Measurements from ENCODE around the gene GATA5. TPM values are rescaled to one million over a fixed set of nuclear protein-coding genes. Genes with fewer than 3 reads are reported as not detected.

The GATA5 gene
- total and polyA plus RNA-seq, 3 experiments from 2014 or later = not detected

Other genes with a start within 250 kb of the GATA5 start
- gene OSBPL2, start 237.5 kb downstream of the GATA5 start, total RNA-seq = 10 to 100 TPM; 24.5 to 24.7 TPM
- gene OSBPL2, start 237.5 kb downstream of the GATA5 start, polyA plus RNA-seq = 24.6 TPM
- 100 to 1,000 TPM; 159 to 166 TPM for gene ADRM1, start 173.0 kb downstream of the GATA5 start, total RNA-seq
- 101 TPM for gene ADRM1, start 173.0 kb downstream of the GATA5 start, polyA plus RNA-seq
- gene LAMA5, start 108.7 kb downstream of the GATA5 start, total RNA-seq = under 1 TPM; 0.13 to 0.78 TPM
- gene LAMA5, start 108.7 kb downstream of the GATA5 start, polyA plus RNA-seq = not detected
- gene RPS21, start 88.9 kb downstream of the GATA5 start, total RNA-seq = 1,000 to 10,000 TPM; 2,034 to 2,072 TPM
- 2,161 TPM for gene RPS21, start 88.9 kb downstream of the GATA5 start, polyA plus RNA-seq
- gene CABLES2, start 68.7 kb downstream of the GATA5 start, total RNA-seq = 1 to 10 TPM; 8.6 to 9.2 TPM
- gene CABLES2, start 68.7 kb downstream of the GATA5 start, polyA plus RNA-seq = 3.2 TPM
- not detected for gene RBBP8NL, start 48.5 kb downstream of the GATA5 start, total RNA-seq
- not detected for gene RBBP8NL, start 48.5 kb downstream of the GATA5 start, polyA plus RNA-seq
- 10 to 100 TPM; 42.0 to 44.9 TPM for gene SLCO4A1, start 166.5 kb upstream of the GATA5 start, total RNA-seq
- gene SLCO4A1, start 166.5 kb upstream of the GATA5 start, polyA plus RNA-seq = 0.47 TPM
- not detected for gene NTSR1, start 232.8 kb upstream of the GATA5 start, total RNA-seq
- not detected for gene NTSR1, start 232.8 kb upstream of the GATA5 start, polyA plus RNA-seq

All from CD8-positive, alpha-beta memory T cell (primary cell).